Measurements from ENCODE around the gene NRDC. TPM values are rescaled to one million over a fixed set of nuclear protein-coding genes. Genes with fewer than 3 reads are reported as not detected.
"Not testable (repeated sequence)": the region's sequence is repeated elsewhere in the genome, so short reads cannot be mapped to it uniquely, and the experiment has no call there.

The NRDC gene
- total and polyA plus RNA-seq, 9 of the 15 experiments (the other 6 are each of a cell fraction or from before 2014, with no cell fraction given) = 102 to 371 (median 201) TPM

DNA sequence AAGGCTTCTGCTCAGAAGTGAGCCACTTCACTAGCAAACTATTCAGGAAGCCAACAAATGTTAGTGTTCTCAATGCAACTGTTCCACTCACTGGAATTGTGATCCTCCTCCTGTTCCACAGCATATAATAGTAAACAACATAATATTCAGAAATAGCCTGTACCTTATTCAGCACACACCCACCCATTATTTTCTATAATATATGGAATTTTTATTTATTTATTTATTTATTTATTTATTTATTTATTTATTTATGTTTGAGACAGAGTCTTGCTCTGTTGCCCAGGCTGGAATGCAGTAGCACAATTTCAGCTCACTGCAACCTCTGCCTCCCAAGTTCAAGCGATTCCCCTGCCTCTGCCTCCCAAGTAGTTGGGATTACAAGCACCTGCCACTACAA is 5.3 kb downstream of the NRDC start:
- H3K4me3 ChIP-seq; H3K9me3 ChIP-seq (replicated peaks; ENCODE audit: control insufficient read depth, insufficient read depth, low read depth, low read length); FAIRE-seq; H3K27me3 ChIP-seq (ENCODE audit: control insufficient read depth in 2 of 2, insufficient read depth in 2 of 2, low read length in 2 of 2); H2AFZ ChIP-seq (ENCODE audit: low read depth, low read length); DNase-seq (ENCODE audit: extremely low read depth in 1 of 4, low spot score in 3 of 4); H3K9ac ChIP-seq (ENCODE audit: insufficient read depth in 1 of 2, low read depth in 2 of 2, low read length in 2 of 2); CTCF ChIA-PET (ENCODE audit: low intra/inter-chr PET ratio); BruUV-seq (replicated peaks); intact Hi-C loops (cut with micrococcal nuclease); H3K27ac ChIP-seq (ENCODE audit: extremely low read depth, low read depth, low read length); ATAC-seq; H4K20me1 ChIP-seq (replicated peaks; ENCODE audit: control insufficient read depth, insufficient read depth, low read length); H3K9me1 ChIP-seq (ENCODE audit: control insufficient read depth, insufficient read depth, low read length); in situ Hi-C loops (cut with MboI): not testable (repeated sequence)
- 0 out of 2 replicates have a peak overlapping the region, but pooled peaks have one; percentile 13 for H3K4me2 ChIP-seq (ENCODE audit: insufficient read depth, low read length)
- H3K36me3 ChIP-seq (ENCODE audit: control insufficient read depth, insufficient read depth, low read length) = peaks cover 32% of the 10 kb centered on the region
- 92% methylated on average over 1 of the region's 1 CpG for WGBS (ENCODE audit: insufficient coverage, low coverage, missing lambda C conversion rate)
- TF ChIP-seq KDM1A (IDR thresholded peaks at IDR 0.05) = peak; percentile 30 to 35; a peak in 1 of 4 replicates
- peak; percentile 45; the same call in 1 of the 2 replicates for TF ChIP-seq ZNF121 (CRISPR knock-in tag; conservative IDR thresholded peaks at IDR 0.05)
- peaks cover 16 to 25% of the 10 kb centered on the region in 2 experiments; a peak in 4 of 5 replicates for H3K4me1 ChIP-seq (replicated peaks in 1 of 2; ENCODE audit: control insufficient read depth in 2 of 2, insufficient read depth in 2 of 2, low read length in 2 of 2)
- peaks cover 100% of the 10 kb centered on the region for H3K79me2 ChIP-seq (ENCODE audit: control insufficient read depth, insufficient read depth, low read length)
- POLR2A ChIA-PET = interaction anchor here (0.7 kb wide), 1 partner anchor 46 kb away, joined by 3 read pairs; no protein-coding TSS in a partner anchor

DNA sequence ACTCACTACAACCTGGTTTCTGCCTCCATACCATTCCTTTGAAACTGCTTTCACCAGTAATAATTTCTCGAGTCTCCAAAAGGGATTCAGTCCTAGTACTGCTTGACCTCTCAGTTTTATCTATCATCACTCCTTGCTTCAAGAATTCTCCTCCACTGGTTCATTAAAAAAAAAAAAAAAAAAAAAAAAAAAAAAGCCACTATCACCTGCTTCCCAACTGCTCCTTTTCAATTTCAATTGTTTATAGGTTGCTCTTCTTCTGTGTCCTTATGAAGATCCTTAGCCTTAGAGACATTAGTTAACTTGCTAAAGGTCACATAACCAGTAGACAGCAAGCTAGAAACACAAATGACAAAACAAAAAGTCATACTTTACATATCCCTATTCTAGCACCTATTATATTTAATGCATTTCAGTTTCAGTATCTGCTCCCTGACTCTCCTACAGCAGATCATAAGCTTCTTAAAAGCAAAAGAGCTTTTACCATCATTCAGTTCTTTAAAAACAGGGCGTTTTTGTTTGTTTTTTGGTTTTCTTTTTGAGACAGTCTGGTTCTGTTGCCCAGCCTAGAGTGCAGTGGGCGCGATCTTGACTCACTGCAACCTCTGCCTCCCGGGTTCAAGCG is 7.1 kb downstream of the NRDC start:
- POLR2A ChIA-PET = interaction anchor here (0.6 to 1.6 kb wide), 7 partner anchors 9 to 507 kb away, joined by 3 to 6 read pairs (median 3); no protein-coding TSS in a partner anchor
- TF ChIP-seq, protein P1, sequence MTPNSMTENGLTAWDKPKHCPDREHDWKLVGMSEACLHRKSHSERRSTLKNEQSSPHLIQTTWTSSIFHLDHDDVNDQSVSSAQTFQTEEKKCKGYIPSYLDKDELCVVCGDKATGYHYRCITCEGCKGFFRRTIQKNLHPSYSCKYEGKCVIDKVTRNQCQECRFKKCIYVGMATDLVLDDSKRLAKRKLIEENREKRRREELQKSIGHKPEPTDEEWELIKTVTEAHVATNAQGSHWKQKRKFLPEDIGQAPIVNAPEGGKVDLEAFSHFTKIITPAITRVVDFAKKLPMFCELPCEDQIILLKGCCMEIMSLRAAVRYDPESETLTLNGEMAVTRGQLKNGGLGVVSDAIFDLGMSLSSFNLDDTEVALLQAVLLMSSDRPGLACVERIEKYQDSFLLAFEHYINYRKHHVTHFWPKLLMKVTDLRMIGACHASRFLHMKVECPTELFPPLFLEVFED (CRISPR knock-in tag; conservative IDR thresholded peaks at IDR 0.05) = 0 out of 2 replicates have a peak, but pooled peaks have one; percentile 41
- TF ChIP-seq ZNF384 (IDR thresholded peaks at IDR 0.05; ENCODE audit: low read depth, low read length) = peak; percentile 46; the same call in 1 of the 2 replicates
- TF ChIP-seq RBBP5 (IDR thresholded peaks at IDR 0.05; ENCODE audit: borderline replicate concordance, insufficient read depth, low read length, poor library complexity, severe bottlenecking) = no peak
- no peak for TF ChIP-seq PRPF4 (IDR thresholded peaks at IDR 0.05; ENCODE audit: insufficient read depth, low read depth, low read length, poor library complexity, severe bottlenecking)
- TF ChIP-seq ZNF311 (CRISPR knock-in tag; IDR thresholded peaks at IDR 0.05) = no peak
- no peak for TF ChIP-seq ZNF584 (CRISPR knock-in tag; IDR thresholded peaks at IDR 0.05; ENCODE audit: low read depth)
- 0 out of 2 replicates have a peak, but pooled peaks have one; percentile 8 for TF ChIP-seq POLR2A (conservative IDR thresholded peaks at IDR 0.05)
- BruUV-seq (replicated peaks) = no TSS peak
- CTCF ChIA-PET (ENCODE audit: low intra/inter-chr PET ratio) = interaction anchor here (0.7 kb wide), 1 partner anchor 1224 kb away, joined by 3 read pairs; no protein-coding TSS in a partner anchor
- no peak for ATAC-seq
- Histone ChIP-seq H3K79me2 (ENCODE audit: control insufficient read depth, insufficient read depth, low read length) (peaks cover 100% of the 10 kb centered on the region), H4K20me1 (replicated peaks; ENCODE audit: control insufficient read depth, insufficient read depth, low read length) (peaks cover 12% of the 10 kb centered on the region; the same call in 1 of the 2 replicates), H3K36me3 (ENCODE audit: control insufficient read depth, insufficient read depth, low read length) (peaks cover 33% of the 10 kb centered on the region), H3K27ac (ENCODE audit: extremely low read depth, low read depth, low read length) (peak overlapping the region; percentile 30; the same call in 1 of the 3 replicates), H3K4me1 (replicated peaks in 1 of 2; ENCODE audit: control insufficient read depth in 2 of 2, insufficient read depth in 2 of 2, low read length in 2 of 2) (peaks cover 26 to 39% of the 10 kb centered on the region in 2 experiments; a peak in 4 of 5 replicates), H3K9me3 (replicated peaks; ENCODE audit: control insufficient read depth, insufficient read depth, low read depth, low read length) (no peaks in the 10 kb centered on the region), H3K27me3 (ENCODE audit: control insufficient read depth in 2 of 2, insufficient read depth in 2 of 2, low read length in 2 of 2) (no peaks in the 10 kb centered on the region), H3K4me2 (ENCODE audit: insufficient read depth, low read length) (no peak overlapping the region), H3K9me1 (ENCODE audit: control insufficient read depth, insufficient read depth, low read length) (no peaks in the 10 kb centered on the region), H3K9ac (ENCODE audit: insufficient read depth in 1 of 2, low read depth in 2 of 2, low read length in 2 of 2) (no peak overlapping the region), H3K4me3 (no peak overlapping the region), H2AFZ (ENCODE audit: low read depth, low read length) (no peak overlapping the region)
- WGBS (ENCODE audit: insufficient coverage, low coverage, missing lambda C conversion rate) = 65% methylated on average over 6 of the region's 6 CpGs
- DNase-seq (ENCODE audit: extremely low read depth in 1 of 4, low spot score in 3 of 4) = no peak
- in situ Hi-C loops (cut with MboI) = no loop called here
- FAIRE-seq = no peak
- intact Hi-C loops (cut with micrococcal nuclease) = no loop called here
